NK-92 treated with Interleukin-12 subunit alpha and Interleukin-12 subunit beta, amount 100 ng/mL, for 24 hours (cell line): Measurements from ENCODE around the gene NFIB.
A peak's percentile ranks its signal among the peaks of the same experiment; 100 is the strongest.

Experiments used
- DNase-seq: peaks from one replicate; lab custom pipeline; 2025; lab: John Stamatoyannopoulos, UW

NFIB gene

DNA sequence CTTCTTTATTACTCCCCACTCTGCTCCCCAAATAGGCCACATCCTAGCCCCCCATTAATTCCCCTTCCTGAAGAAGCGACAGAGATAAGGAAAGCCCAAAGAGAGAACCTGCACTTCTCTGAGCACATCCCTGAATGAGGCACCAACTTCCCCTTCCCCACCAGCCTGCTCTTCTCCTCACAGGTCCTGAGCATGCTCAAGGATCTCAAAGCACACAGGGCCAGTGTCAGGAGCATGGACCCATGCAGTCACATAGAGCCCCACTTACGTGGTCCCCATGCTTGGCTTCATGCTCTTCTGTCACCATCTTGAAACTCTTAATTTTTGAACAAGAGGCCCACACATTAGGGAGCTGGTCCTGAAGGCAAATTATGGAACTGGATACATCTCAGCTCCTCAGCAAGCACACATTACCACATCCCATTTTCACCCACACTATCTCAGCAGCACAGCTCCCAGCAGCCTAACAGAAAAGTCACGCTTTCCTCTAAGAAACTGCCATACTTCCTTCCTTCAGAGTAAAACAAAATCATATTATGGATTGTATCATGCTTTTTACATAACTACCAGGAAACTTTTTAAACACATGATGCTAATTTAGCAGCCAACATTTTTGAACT, 99.8 kb downstream of the NFIB start:
- no peak for DNase-seq

- DNase-seq: no peak
Measured at GRCh38 chr9:14213504-14213903, 100.4 kb downstream of the NFIB start.

DNA sequence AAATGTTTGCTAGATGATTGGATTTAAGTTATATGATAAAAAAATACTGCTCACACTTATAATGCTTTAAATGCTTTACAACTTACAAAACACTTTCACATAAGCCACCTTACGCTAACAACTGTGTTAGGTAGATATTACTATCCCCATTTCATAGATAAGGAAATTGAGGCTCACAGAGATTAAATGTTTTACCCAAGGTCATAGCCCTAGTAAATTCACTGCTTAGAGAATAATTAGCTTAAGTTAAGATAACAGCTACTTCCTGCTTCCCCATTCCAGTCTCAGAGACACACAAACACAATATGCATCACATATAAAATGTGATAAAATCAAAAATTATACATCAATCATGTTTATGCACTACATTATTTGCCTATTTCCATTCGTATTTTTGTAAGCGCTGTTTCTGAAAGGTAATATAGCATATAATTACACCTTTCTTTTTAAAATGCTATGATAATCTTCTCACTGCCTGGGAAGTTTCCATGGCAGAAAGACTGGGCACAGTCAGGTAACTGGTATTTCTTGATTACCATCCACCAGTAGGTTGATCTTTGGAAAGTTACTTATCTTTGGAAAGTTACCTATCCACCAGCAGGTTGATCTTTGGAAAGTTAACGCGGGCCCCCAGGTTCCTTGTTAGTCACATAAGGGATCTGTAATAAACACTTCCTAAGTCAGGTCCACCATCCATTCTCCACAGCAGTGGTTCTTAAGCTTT, 101.1 kb downstream of the NFIB start:
- DNase-seq: no peak

DNA sequence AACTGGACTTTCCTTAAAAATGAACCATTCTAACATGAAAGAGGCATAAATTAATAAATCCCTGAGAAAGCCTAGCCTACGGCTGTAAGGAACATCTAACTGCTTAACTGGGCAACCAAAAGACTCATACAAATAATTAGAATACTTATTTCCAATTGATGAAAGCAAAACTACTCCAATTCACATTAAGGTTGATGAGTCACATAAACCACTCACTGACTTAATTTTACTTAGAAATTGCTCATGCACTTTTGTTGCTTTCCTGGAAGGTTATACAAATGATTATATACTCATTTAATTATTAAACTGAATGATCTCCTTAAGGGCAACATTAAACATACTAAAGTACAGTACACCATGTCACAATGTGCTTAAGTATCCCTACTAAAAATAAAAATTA, 101.9 kb downstream of the NFIB start:
- DNase-seq: no peak

- peak; percentile 4 for DNase-seq
Measured at GRCh38 chr9:14211564-14211963, 102.4 kb downstream of the NFIB start.

DNA sequence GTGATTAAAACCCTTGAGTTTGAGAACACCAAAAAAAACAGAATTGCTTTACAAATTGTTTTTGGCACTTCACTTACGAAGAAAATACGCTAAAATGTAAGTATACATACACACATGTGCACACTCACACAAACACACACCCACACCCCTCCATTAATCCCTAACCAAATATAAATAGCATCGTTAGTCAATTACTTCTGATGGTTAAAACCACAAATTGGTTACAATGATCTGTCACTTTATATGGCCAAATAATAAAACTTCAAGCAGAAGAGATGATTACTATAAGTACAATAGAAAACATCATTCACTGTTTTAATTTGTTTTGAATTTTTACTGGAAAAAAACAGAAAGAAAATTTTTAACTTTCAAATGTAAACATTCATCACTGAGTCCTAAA, 103.5 kb downstream of the NFIB start:
- DNase-seq: no peak

DNA sequence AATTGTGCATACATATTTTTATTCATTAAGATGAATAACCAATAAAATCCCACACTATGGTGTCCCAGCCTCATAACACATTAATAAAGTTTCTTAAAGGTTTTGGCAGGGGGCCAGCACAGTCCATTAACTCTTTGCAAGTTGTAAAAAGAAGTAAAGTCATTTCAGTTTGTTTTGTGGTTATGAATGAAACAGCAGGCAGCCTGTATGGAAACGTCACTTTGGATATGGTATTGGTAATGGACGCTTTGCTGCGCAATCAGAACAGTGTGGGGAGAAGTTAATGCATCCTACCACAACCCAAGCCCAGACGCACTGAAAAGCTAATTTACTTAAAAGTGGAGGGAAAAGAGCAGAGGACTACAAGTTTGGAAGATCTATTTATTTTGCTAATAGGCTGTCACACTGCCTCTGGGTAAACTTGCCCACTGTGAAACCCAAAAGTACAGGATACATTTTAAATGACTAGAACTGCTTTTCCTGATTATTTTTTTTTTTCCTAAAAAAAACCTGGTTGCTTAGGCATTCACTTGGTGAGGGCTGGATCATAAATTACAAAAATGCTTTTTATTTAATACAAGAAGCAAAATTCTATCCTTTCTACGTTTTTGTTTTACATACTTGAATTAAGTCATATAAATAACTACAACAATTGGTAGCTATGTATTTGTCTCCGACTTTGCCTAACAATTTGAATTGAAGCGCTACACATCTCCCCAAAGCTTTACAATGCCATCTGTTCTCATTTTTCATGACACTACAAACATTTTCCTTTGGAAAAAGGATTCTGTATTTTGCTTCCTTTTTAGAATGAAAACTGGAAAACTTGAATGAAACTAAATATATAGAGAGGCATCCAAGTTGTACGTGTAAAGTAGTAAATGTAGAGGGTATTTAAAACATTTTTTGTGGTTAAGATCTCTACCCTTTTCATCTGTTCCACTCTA, 104.3 kb downstream of the NFIB start:
- no peak for DNase-seq

DNA sequence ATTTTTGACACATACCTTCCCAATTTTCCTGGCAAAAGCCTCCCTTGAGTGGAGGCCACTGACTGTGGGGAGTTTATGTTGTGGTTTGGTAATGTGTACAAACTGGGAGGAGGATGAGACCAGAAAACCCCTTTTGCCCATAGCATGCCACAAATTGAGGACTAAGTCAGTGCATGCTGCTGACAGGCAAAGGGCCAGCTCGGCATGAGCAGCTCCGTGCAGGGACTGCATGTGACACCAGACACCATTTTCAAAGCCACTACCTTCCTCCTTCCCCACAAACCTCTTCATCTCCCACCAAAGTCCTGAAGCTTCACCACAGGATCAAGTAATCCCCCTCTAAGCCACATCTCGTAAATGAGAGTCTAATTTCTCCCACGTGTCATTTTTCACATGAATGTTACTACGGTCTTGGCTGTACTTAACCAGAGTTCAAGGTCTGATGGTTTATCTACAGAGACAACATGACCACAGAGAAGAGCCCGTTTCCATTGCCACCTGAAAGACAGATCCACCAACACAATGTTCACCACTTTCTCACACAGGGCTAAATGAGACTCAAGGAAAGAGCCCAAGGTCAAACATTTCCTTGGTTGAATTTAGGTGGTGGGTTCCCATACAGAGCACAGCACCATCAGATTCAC, 106.5 kb downstream of the NFIB start:
- DNase-seq: no peak

DNA sequence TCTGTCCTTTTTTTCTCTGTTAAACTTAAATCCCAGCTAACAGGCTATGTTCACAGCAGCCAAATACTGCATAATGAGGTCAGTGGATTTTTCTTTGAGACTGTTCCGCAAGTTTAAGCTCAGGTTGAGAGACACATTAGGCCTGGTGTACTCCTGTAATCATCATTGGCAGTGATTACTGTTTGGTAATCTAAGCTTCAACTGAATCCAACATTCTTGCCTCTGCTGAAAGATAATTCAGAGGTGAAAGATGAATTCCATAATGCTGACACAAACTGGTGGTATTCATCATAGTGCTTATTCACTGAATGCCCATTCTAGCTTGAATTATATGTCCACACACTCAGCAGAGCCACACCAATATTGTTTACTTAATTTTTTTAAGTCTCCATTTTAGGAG, 108.5 kb downstream of the NFIB start:
- no peak for DNase-seq

DNA sequence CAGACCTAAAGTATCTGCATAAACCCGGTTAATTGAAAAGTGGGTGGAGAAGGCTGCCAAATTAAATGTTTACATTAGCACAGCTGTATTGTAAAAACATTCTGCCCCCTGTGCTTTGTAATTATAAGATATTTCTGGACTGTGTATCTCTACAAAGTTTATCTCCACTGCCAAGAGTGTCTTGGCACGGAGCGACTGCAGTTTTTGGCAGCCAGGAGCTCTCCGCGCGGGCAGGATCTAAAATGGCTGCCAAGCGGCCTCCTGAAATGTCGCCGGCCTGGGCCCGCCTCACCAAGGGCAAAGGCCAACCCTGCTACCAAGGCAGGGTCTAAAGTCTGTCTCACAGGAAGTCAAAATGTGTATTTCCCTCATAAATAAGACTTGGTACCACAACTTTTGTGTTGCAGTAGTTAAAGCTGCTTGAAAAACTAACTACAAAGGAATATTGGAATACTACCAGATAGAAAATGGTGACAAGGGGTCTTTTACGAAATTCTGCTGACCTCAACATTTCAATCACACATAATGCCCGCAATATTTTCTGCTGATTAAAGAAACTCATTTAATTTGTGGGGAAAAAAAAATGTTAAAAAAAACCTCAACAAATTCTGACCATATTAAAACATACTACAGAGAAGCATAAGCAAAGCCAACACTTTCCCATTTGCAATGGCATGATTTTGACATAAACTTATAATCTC, 110.4 kb downstream of the NFIB start:
- DNase-seq: no peak

- DNase-seq: no peak
Measured at GRCh38 chr9:14198841-14199455, 115.0 kb downstream of the NFIB start.

GRCh38 chr9:14198047-14198840, 115.7 kb downstream of the NFIB start:
- DNase-seq: no peak

DNA sequence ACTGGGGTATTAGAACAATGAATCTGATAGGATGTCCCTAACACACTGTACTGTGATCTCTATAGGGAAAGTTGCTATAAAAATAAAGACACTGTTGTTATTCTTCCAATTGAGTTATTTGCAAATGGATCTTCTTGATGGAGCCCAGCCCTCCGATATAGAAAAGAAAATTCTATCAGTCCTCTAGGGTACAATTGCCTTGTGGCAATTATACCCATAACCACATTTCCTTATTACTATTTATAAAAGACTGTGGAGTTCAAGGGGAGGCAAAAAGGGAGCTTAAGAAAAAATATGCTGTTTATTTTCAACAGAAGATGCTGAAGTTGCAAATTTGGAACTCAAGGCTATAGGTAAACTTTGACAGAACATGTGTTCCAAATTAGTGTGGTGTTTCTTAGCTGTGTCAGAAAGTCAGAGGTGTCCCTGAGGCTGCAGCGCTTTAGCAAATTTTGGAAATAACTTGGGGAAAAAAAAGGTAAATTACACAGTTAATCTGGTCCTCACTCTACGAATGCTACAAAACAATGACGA, 116.5 kb downstream of the NFIB start:
- no peak for DNase-seq

- no peak for DNase-seq
Measured at GRCh38 chr9:14193328-14193990, 120.5 kb downstream of the NFIB start.

DNA sequence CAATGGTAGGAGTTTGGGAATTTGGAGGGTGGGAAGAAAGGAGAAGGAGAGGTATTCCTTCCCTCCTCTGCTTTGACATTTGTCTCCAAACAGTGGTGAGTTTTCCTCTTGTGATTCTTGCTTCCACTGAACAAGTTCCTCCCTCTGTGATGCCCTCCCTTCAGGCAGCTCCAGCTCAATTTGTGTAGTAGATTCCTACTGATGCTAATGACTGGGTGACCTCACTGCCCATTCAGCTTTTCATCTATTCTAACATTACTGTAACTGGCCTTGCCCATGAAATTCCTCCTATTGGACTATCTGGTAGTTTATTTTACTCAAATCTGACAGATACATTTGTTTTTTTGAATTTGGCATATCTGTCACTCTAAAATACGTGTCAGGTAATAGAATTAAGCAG, 121.4 kb downstream of the NFIB start:
- no peak for DNase-seq

- no peak for DNase-seq
Measured at GRCh38 chr9:14191512-14191911, 122.4 kb downstream of the NFIB start.

- no peak for DNase-seq
Measured at GRCh38 chr9:14190240-14190639, 123.7 kb downstream of the NFIB start.

GRCh38 chr9:14189578-14189977, 124.4 kb downstream of the NFIB start:
- no peak for DNase-seq

GRCh38 chr9:14189146-14189545, 124.8 kb downstream of the NFIB start:
- no peak for DNase-seq

DNA sequence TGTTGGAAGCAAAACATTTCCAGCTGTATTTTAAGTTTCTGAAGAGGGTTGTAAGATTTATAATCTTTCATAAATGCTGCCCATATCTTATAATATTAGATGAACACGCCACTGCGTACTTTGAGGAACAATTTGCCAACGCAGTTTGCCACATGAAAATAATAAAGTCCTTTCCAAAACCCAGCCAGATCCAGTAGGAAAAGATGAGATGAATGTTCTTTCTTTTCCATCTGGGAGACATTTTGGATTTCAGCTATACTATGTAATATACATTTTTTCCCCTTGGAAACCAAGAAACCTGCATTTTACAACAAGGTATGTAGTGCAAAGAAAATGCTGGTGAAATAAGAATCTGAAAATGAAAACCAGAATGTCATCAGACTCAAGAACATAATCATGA, 125.4 kb downstream of the NFIB start:
- DNase-seq: no peak
